VCaP (cell line): ENCODE measurements around the gene PDF.
A peak's percentile ranks its signal among the peaks of the same experiment; 100 is the strongest.

Experiments
- H3K27ac ChIP-seq: fragments of 450-650 bp; 2 replicates; pipeline ENCODE4 v1.5.1; 2017
- CTCF ChIP-seq: fragments of 450-650 bp; conservative IDR thresholded peaks from 2 replicates; pipeline ENCODE4 v1.5.1; 2017; ENCODE audit warnings: mild to moderate bottlenecking, moderate library complexity

Gene PDF

GRCh38 chr16:69349536-69349935 is 19.1 kb upstream of the PDF start:
- peak overlapping the region; percentile 74 for H3K27ac ChIP-seq
- no peak for TF ChIP-seq CTCF

GRCh38 chr16:69348222-69348621 is 17.8 kb upstream of the PDF start:
- no peak overlapping the region for H3K27ac ChIP-seq
- no peak for TF ChIP-seq CTCF

GRCh38 chr16:69346683-69347082 is 16.3 kb upstream of the PDF start:
- no peak overlapping the region for H3K27ac ChIP-seq
- no peak for TF ChIP-seq CTCF

DNA sequence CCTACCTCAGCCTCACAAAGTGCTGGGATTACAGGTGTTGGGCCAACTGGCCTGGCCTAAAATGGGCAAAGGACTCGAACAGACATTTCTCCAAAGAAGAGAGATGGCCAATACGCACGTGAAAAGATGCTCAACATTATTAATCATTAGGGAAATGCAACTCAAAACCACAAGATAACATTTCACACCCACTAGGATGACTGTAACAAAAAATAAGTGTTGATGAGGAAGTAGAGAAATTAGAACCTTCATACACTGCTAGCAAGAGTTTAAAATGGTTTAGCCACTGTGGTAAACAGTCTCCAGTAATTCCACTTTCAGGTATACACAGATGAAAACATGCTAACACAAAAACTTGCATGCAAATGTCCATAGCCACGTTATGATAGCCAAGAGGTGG is 15.5 kb upstream of the PDF start:
- H3K27ac ChIP-seq, result no peak overlapping the region
- no peak for TF ChIP-seq CTCF

DNA sequence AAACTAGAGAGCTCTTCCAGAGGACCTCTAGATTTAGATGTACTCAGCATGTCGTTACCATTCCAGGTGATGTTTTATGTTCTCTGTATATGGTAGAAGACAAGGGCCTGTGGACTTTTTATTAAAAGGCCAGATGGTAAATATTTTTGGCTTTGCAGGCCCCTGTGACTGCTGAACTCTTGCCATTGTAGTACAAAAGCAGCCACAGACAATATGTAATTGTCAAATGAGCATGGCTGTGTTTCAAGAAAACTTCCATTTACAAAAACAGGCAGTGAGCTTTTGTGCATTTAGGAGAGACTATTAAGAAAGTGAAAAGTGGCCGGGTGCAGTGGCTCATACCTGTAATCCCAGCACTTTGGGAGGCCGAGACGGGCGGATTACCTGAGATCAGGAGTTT is 13.8 kb upstream of the PDF start:
- no peak for TF ChIP-seq CTCF

GRCh38 chr16:69340095-69340644 is 9.8 kb upstream of the PDF start:
- no peak for TF ChIP-seq CTCF
- H3K27ac ChIP-seq, result peak overlapping the region; percentile 90

More for the DNA sequence above, 13.8 kb upstream of the PDF start:
- no peak overlapping the region for H3K27ac ChIP-seq

- H3K27ac ChIP-seq, result peak within 1 kb of the TSS; percentile 90
- TF ChIP-seq CTCF, result peak; percentile 77
Observed at GRCh38 chr16:69339289-69340094, 9.1 kb upstream of the PDF start, which contains the start of the genes COG8 and NIP7. COG8 (minus strand) TSS chr16:69339564; CDS start chr16:69339552, 12 bp downstream. NIP7 (plus strand) TSS chr16:69339772; CDS start chr16:69339830, 58 bp downstream.
